GM10266 (cell line): ENCODE results near the gene F2R.

Source experiments
- DNase-seq: peaks from one replicate; pipeline ENCODE4 v3.0.0; 2012; ENCODE audit errors: extremely low spot score
- TF ChIP-seq, protein P1 (sequence below): IDR thresholded peaks from 2 replicates; pipeline ENCODE4 v1.5.1; 2012; ENCODE audit warnings: mild to moderate bottlenecking, low read depth; ENCODE audit not compliant: control insufficient read depth, insufficient read depth; ENCODE audit errors: missing control alignments

F2R gene

DNA sequence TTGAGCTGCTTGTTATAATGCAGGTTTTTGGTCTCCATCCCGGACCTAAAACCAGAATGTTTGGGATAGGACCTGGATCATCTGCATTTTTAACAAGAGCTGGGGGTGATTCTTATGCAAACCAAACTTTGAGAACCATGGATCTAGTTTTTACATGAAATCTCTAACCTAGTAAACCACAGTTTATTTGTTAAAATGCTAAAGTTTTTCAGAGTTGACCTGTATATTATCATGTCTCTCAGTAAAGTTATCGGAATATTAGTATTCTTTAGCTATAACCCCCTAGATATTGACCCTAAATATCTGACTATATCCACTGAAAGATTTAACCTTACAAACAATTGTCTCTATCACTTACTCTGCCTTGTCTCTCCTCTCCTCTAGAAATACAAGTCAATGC lies 28.7 kb downstream of the F2R start:
- no peak for DNase-seq
- TF ChIP-seq, protein P1, sequence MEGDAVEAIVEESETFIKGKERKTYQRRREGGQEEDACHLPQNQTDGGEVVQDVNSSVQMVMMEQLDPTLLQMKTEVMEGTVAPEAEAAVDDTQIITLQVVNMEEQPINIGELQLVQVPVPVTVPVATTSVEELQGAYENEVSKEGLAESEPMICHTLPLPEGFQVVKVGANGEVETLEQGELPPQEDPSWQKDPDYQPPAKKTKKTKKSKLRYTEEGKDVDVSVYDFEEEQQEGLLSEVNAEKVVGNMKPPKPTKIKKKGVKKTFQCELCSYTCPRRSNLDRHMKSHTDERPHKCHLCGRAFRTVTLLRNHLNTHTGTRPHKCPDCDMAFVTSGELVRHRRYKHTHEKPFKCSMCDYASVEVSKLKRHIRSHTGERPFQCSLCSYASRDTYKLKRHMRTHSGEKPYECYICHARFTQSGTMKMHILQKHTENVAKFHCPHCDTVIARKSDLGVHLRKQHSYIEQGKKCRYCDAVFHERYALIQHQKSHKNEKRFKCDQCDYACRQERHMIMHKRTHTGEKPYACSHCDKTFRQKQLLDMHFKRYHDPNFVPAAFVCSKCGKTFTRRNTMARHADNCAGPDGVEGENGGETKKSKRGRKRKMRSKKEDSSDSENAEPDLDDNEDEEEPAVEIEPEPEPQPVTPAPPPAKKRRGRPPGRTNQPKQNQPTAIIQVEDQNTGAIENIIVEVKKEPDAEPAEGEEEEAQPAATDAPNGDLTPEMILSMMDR = no peak

DNA sequence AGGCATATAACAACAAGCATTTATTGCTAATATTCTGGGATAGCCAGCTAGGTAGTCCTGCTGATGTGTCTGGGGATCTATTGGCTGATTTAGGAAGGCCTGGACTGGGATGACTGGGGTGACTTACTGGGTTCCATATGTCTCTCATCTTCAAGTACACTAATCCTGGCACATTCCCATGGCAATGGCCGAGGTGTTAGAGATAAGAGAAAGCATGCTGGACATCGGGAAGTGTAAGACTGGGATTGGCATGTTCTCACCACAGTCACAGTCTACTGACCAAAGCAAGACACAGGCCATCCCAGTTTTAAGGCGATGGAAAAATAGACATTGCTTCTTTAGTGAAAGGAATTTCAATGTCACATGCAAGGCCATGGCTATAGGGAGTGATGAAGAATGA lies 29.7 kb downstream of the F2R start:
- TF ChIP-seq, protein P1 = no peak

DNA sequence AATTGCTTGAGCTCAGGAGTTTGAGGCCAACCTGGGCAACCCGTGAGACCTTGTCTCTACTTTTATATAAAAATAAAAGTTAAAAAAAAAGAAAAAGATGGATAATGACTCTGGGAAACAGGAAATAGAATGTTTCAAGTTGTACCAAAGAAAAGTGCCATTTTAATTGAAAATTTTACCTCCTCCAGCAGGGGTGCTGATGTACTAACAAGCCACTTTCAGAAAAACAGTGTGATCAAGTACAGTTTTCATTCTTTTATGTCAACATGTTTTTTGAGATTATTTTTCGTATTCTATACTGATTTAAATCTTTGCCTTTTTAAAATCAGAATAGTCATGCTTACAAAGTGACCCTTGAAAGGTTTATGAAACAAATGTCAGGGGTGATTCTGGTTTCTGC lies 30.8 kb downstream of the F2R start:
- TF ChIP-seq, protein P1 = no peak

More for the DNA sequence above, 29.7 kb downstream of the F2R start:
- no peak for DNase-seq

DNA sequence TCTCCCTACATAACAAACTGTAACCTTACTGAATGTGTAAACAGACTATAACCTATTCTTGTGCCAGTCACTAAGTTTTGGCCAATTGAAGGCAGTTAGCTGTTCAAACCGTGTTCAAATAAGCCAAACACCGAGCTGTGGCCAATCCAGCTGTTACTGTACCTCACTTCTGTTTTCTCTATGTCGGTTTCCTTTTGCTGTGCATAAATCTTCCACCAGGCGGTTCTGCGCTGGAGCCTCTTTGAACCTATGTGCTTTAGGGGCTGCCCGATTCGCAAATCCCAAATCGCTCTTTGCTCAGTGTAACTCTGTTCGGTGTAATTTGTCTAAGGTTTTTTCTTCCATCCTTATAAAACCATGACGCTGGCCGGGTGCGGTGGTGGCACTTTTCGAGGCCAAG lies 31.8 kb downstream of the F2R start:
- TF ChIP-seq, protein P1 = no peak
- no peak for DNase-seq

More for the DNA sequence above, 30.8 kb downstream of the F2R start:
- no peak for DNase-seq

DNA sequence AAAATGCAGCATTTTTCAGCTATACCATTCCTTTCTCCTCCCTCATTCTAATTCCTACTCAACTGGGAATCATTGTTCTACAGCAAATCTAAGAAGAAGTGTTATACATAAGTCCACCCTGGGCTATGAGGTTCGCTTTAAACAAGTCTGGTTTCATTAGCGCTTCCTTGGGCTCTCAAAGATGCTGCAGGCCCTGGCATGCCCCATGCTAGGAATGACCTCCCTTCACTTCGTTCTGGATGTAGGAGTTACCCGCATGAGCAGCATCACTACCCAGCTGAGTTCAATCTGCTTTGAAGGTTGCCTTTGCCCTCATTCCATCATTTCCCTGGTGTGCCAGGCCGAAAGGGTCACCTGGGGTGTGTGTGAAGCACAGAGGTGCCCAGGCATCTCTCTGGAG lies 35.4 kb downstream of the F2R start:
- TF ChIP-seq, protein P1 = no peak
- DNase-seq = no peak

DNA sequence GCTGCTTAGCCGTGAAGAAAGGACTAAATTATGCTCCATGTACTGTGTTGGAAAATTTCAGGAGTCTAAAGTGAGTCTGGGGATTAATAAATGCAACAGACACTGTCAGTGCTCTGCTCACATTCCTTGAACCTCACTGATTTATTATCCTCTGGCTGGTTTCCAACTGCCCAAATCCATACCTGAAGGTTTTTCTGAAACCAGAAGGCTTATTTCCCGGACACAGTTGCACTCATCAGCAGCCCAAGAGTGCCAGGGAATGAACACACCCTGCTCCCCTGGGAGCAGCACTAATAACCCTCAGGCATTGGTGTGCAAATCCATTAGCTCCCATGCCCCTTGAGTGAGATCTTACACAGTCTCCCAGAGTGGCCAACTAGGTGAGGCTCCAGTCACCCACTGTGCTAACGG lies 38.7 kb downstream of the F2R start:
- TF ChIP-seq, protein P1 = no peak
- DNase-seq = no peak

DNA sequence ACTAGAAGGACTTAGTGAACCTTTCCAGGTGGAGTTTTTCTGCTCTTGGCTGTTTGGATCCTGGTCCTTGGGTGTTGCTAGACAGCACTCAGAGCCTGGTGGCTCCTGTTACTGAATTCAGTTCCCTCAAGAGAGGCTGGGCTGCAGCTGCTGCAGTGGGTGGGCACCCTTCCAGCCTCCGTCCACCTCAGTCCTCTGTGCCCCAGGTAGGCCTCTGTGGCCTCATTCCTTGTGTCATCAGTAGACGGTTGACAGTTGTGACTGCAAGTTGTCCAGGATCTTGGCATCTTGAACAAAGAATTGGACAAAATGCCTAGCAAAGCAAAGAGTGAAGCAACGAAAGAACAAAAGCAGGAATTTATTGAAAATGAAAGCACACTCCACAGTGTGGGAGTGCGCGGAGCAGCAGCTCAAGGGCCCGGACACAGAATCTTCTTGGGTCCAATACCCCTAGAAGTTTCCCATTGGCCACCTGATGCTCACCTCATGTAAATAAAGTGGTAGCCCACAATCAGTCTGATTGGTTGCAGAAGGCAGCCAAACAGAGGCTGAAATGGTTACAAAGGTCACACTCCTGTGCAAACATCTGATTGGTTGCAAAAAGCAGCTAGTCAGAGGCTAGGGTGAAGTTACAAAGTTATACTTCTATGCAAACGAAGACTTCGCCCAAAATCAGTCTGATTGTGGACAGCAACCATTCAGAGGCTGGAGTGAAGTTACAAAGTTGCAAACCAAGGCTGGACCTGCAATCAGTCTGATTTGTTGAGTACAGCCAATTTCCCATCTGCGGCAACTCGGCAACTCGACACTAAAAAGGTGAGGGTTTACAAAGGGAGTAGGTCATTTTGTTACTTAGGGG lies 40.1 kb downstream of the F2R start:
- DNase-seq = no peak
- TF ChIP-seq, protein P1 = no peak
